K562 (cell line): ENCODE measurements around the gene HAGHL. TPM values are rescaled to one million over a fixed set of nuclear protein-coding genes. Genes with fewer than 3 reads are reported as not detected.

Experiments
- CBFA2T3 ChIP-seq: fragments of 450-650 bp; IDR thresholded peaks from 2 replicates; pipeline ENCODE4 v1.6.1; 2017
- CBFB ChIP-seq: sonication (generic); formaldehyde crosslinking; IDR thresholded peaks from 2 replicates; pipeline ENCODE4 v1.4.0; 2020; ENCODE audit warnings: mild to moderate bottlenecking, missing genetic modification reagents
- CSDE1 ChIP-seq, 2 experiments: fragments of 450-650 bp; IDR thresholded peaks; 2 replicates each; pipeline ENCODE4 v1.6.1; 2016; ENCODE audit warnings: mild to moderate bottlenecking in 1 of 2
- MTA3 ChIP-seq: fragments of 450-650 bp; formaldehyde crosslinking; IDR thresholded peaks from 2 replicates; pipeline ENCODE4 v1.6.1; 2017; ENCODE audit warnings: mild to moderate bottlenecking, borderline replicate concordance
- NR4A1 ChIP-seq, 2 experiments: fragments of 250-450 bp in 1 of 2; fragments of 450-650 bp in 1 of 2; sonication (Bioruptor Pico) in 1 of 2; IDR thresholded peaks; 2 replicates each; pipeline versions ENCODE4 v1.4.0 to v1.6.1; 2016 to 2020; ENCODE audit warnings: mild to moderate bottlenecking in 2 of 2, missing compliant biosample characterization in 1 of 2, missing genetic modification characterization in 1 of 2, moderate library complexity in 1 of 2
- POLR3A ChIP-seq: IDR thresholded peaks from 2 replicates; pipeline ENCODE4 v1.6.1; 2011; ENCODE audit warnings: borderline replicate concordance, mild to moderate bottlenecking, moderate library complexity; ENCODE audit not compliant: insufficient read length, insufficient read depth; ENCODE audit errors: extremely low read depth
- RBM25 ChIP-seq: fragments of 200-400 bp; formaldehyde crosslinking; IDR thresholded peaks from 2 replicates; pipeline ENCODE4 v1.6.1; 2018; ENCODE audit warnings: low read length, low read depth, moderate library complexity; ENCODE audit not compliant: severe bottlenecking
- RUNX1 ChIP-seq: sonication (generic); IDR thresholded peaks from 2 replicates; pipeline ENCODE4 v1.6.1; 2016; ENCODE audit warnings: antibody characterized with exemption, low read depth
- SAP30 ChIP-seq: fragments of 200-600 bp; sonication (generic); IDR thresholded peaks from 2 replicates; pipeline ENCODE4 v1.6.1; 2012; ENCODE audit warnings: borderline replicate concordance, low read depth, mild to moderate bottlenecking, moderate library complexity, low read length, control low read depth, inconsistent platforms; ENCODE audit not compliant: insufficient read depth, poor library complexity, severe bottlenecking
- SMARCA4 ChIP-seq: fragments of 450-650 bp; IDR thresholded peaks from 2 replicates; pipeline ENCODE4 v1.6.1; 2016
- SMARCE1 ChIP-seq: fragments of 450-650 bp; IDR thresholded peaks from 2 replicates; pipeline ENCODE4 v1.7.1; 2016; ENCODE audit warnings: mild to moderate bottlenecking
- SNRNP70 ChIP-seq: fragments of 200-400 bp; formaldehyde crosslinking; optimal IDR thresholded peaks from 2 replicates; pipeline ENCODE3; 2017; ENCODE audit warnings: low read depth, low read length
- SP2 ChIP-seq: IDR thresholded peaks from 2 replicates; pipeline ENCODE4 v1.6.1; 2011; ENCODE audit warnings: mild to moderate bottlenecking, low read depth, low read length, moderate library complexity; ENCODE audit not compliant: poor library complexity, severe bottlenecking; ENCODE audit errors: extremely low read depth
- TAF1 ChIP-seq: IDR thresholded peaks from 2 replicates; pipeline ENCODE4 v1.6.1; 2011; ENCODE audit warnings: mild to moderate bottlenecking, low read length, moderate library complexity; ENCODE audit not compliant: insufficient read depth, control insufficient read depth, severe bottlenecking; ENCODE audit errors: extremely low read depth
- TCFL5 ChIP-seq: fragments of 250-450 bp; sonication (Bioruptor Pico); conservative IDR thresholded peaks from 2 replicates; pipeline ENCODE4 v1.6.1; 2021; ENCODE audit warnings: mild to moderate bottlenecking, moderate library complexity, matching md5 sums
- ZNF133 ChIP-seq: fragments of 250-450 bp; sonication (Bioruptor Pico); IDR thresholded peaks from 2 replicates; pipeline ENCODE4 v1.4.0; 2020; ENCODE audit warnings: mild to moderate bottlenecking
- ZNF165 ChIP-seq: fragments of 250-450 bp; sonication (Bioruptor Pico); IDR thresholded peaks from 2 replicates; pipeline ENCODE4 v1.4.0; 2020; ENCODE audit warnings: borderline replicate concordance
- ZNF316 ChIP-seq: fragments of 450-650 bp; IDR thresholded peaks from 2 replicates; pipeline ENCODE4 v1.6.1; 2016
- polyA plus RNA-seq, 8 experiments: library from polyadenylated mRNA; depleted of rRNA in 4 of 8; stranded (reverse) in 5 of 8; unstranded in 3 of 8; fragments of >200 nt; fragmentation: Nextera tagmentation in 2 of 8; fragmentation: Illumina TruSeq in 1 of 8; extraction: Ambion mirVana in 2 of 8; extraction: Trizol in 1 of 8; gene quantifications; 2 replicates each; pipeline versions ENCODE4 v1.2.1 to v1.2.3, GENCODE V29; 2011 to 2014; ENCODE audit warnings: inconsistent platforms in 1 of 8, missing spikeins in 1 of 8
- total RNA-seq, 7 experiments: library from RNA; depleted of rRNA in 6 of 7; stranded (reverse); fragments of >200 nt in 6 of 7; fragmentation: Illumina TruSeq in 2 of 7; extraction: Trizol in 2 of 7; gene quantifications; 2 replicates each; pipeline versions ENCODE4 v1.2.1 to v1.2.3, GENCODE V29; 2011 to 2021; ENCODE audit warnings: low replicate concordance in 1 of 7
- TF ChIP-seq, protein P1 (sequence below): fragments of 250-450 bp; sonication (Bioruptor Pico); IDR thresholded peaks from 2 replicates; pipeline ENCODE4 v1.5.0; 2021
- TF ChIP-seq, protein P2 (sequence below): fragments of 450-650 bp; IDR thresholded peaks from 2 replicates; pipeline ENCODE4 v1.6.1; 2017; ENCODE audit warnings: antibody characterized with exemption
- TF ChIP-seq, protein P3 (sequence below): fragments of 450-650 bp; IDR thresholded peaks from 2 replicates; pipeline ENCODE4 v1.6.1; 2016; ENCODE audit warnings: missing biosample characterization, missing genetic modification characterization
- TF ChIP-seq, protein P4 (sequence below): fragments of 250-450 bp; sonication (Bioruptor Pico); IDR thresholded peaks from 2 replicates; pipeline ENCODE4 v1.5.0; 2020; ENCODE audit warnings: mild to moderate bottlenecking, borderline replicate concordance
- TF ChIP-seq, protein P5 (sequence below): fragments of 250-450 bp; sonication (Bioruptor Pico); IDR thresholded peaks from 2 replicates; pipeline ENCODE4 v1.6.1; 2021; ENCODE audit warnings: mild to moderate bottlenecking

HAGHL gene
- total and polyA plus RNA-seq, 9 of the 15 experiments (the other 6 are each of a cell fraction or from before 2014, with no cell fraction given): 0.31 to 83.4 (median 20.7) TPM

DNA sequence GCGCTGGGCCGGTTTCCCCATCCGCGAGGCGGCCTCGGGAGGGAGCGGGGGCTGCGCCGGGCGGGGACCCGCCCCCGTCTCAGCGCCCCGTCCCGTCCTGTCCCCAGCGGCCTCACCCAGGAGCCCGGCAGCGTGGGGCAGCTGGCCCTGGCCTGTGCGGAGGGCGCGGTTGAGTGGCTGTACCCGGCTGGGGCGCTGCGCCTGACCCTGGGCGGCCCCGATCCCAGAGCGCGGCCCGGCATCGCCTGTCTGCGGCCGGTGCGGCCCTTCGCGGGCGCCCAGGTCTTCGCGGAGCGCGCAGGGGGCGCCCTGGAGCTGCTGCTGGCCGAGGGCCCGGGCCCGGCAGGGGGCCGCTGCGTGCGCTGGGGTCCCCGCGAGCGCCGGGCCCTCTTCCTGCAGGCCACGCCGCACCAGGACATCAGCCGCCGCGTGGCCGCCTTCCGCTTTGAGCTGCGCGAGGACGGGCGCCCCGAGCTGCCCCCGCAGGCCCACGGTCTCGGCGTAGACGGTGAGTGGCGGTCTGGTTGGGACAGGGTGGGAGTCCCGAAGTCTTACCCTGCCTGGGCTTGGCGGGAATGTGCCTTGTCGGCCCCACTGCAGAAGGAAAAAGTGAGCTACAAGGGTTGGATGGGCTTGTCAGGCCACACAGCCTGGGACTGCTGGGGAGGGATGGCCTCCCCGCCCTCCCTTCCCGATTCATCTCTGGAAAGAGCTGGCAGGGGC lies 11.3 kb upstream of the HAGHL start (continued):
- no peak for TF ChIP-seq CSDE1 (IDR thresholded peaks at IDR 0.05)
- TF ChIP-seq SAP30: peak; percentile 67
- TF ChIP-seq SNRNP70: no peak
- TF ChIP-seq, protein P1, sequence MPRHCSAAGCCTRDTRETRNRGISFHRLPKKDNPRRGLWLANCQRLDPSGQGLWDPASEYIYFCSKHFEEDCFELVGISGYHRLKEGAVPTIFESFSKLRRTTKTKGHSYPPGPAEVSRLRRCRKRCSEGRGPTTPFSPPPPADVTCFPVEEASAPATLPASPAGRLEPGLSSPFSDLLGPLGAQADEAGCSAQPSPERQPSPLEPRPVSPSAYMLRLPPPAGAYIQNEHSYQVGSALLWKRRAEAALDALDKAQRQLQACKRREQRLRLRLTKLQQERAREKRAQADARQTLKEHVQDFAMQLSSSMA (CRISPR knock-in tag): no peak
- TF ChIP-seq CBFB (CRISPR knock-in tag): no peak
- TF ChIP-seq RUNX1: no peak
- TF ChIP-seq, protein P2, sequence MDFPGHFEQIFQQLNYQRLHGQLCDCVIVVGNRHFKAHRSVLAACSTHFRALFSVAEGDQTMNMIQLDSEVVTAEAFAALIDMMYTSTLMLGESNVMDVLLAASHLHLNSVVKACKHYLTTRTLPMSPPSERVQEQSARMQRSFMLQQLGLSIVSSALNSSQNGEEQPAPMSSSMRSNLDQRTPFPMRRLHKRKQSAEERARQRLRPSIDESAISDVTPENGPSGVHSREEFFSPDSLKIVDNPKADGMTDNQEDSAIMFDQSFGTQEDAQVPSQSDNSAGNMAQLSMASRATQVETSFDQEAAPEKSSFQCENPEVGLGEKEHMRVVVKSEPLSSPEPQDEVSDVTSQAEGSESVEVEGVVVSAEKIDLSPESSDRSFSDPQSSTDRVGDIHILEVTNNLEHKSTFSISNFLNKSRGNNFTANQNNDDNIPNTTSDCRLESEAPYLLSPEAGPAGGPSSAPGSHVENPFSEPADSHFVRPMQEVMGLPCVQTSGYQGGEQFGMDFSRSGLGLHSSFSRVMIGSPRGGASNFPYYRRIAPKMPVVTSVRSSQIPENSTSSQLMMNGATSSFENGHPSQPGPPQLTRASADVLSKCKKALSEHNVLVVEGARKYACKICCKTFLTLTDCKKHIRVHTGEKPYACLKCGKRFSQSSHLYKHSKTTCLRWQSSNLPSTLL: no peak
- TF ChIP-seq, protein P3, sequence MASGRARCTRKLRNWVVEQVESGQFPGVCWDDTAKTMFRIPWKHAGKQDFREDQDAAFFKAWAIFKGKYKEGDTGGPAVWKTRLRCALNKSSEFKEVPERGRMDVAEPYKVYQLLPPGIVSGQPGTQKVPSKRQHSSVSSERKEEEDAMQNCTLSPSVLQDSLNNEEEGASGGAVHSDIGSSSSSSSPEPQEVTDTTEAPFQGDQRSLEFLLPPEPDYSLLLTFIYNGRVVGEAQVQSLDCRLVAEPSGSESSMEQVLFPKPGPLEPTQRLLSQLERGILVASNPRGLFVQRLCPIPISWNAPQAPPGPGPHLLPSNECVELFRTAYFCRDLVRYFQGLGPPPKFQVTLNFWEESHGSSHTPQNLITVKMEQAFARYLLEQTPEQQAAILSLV (tag): no peak
- no peak for TF ChIP-seq SMARCE1
- TF ChIP-seq RBM25: peak; percentile 14
- no peak for TF ChIP-seq ZNF316
- TF ChIP-seq MTA3: peak; percentile 42; the same call in 1 of the 2 replicates
- no peak for TF ChIP-seq NR4A1 (CRISPR knock-in tag; IDR thresholded peaks at IDR 0.05)
- no peak for TF ChIP-seq NR4A1 (tag; IDR thresholded peaks at IDR 0.05)
- no peak for TF ChIP-seq ZNF133 (CRISPR knock-in tag)
- no peak for TF ChIP-seq CBFA2T3
- no peak for TF ChIP-seq SP2
- TF ChIP-seq TAF1: no peak
- TF ChIP-seq, protein P4, sequence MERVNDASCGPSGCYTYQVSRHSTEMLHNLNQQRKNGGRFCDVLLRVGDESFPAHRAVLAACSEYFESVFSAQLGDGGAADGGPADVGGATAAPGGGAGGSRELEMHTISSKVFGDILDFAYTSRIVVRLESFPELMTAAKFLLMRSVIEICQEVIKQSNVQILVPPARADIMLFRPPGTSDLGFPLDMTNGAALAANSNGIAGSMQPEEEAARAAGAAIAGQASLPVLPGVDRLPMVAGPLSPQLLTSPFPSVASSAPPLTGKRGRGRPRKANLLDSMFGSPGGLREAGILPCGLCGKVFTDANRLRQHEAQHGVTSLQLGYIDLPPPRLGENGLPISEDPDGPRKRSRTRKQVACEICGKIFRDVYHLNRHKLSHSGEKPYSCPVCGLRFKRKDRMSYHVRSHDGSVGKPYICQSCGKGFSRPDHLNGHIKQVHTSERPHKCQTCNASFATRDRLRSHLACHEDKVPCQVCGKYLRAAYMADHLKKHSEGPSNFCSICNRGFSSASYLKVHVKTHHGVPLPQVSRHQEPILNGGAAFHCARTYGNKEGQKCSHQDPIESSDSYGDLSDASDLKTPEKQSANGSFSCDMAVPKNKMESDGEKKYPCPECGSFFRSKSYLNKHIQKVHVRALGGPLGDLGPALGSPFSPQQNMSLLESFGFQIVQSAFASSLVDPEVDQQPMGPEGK (CRISPR knock-in tag): no peak
- no peak for TF ChIP-seq TCFL5 (CRISPR knock-in tag)
- TF ChIP-seq POLR3A: no peak
- TF ChIP-seq ZNF165 (CRISPR knock-in tag): no peak
- TF ChIP-seq SMARCA4: no peak
- TF ChIP-seq, protein P5, sequence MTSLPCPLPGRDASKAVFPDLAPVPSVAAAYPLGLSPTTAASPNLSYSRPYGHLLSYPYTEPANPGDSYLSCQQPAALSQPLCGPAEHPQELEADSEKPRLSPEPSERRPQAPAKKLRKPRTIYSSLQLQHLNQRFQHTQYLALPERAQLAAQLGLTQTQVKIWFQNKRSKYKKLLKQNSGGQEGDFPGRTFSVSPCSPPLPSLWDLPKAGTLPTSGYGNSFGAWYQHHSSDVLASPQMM: no peak
